K562 (cell line): ENCODE results near the gene STK33. TPM values are rescaled to one million over a fixed set of nuclear protein-coding genes. Genes with fewer than 3 reads are reported as not detected.

Experiments used
- ATAC-seq: fragments of 200-7000 bp; cut with Tn5 transposase; 3 replicates; pipeline ENCODE4 v1.9.1; 2020; ENCODE audit warnings: moderate library complexity
- BruUV-seq: library from RNA; stranded (reverse); fragments of 400-500 nt; replicated peaks from 2 replicates; lab custom pipeline; 2021; lab: Mats Ljungman, UMichigan
- CTCF ChIA-PET: fragments of 300-600 bp; formaldehyde crosslinking; extraction: SDS; loops from one replicate; lab custom pipeline; 2021; ENCODE audit warnings: low intra/inter-chr PET ratio; lab: Yijun Ruan, JAX
- POLR2A ChIA-PET: fragments of 300-600, 350-650 bp; sonication (Branson Sonifier 250); formaldehyde crosslinking; extraction: SDS; loops from one replicate; lab custom pipeline; 2021; ENCODE audit warnings: antibody characterized with exemption, inconsistent platforms; lab: Yijun Ruan, JAX
- DNase-seq, 4 experiments: peaks; one replicate each; pipeline versions ENCODE4 v3.0.0 to v3.0.0-alpha.2; 2011 to 2018; ENCODE audit warnings: low spot score in 3 of 4, mixed read lengths in 3 of 4; ENCODE audit errors: extremely low read depth in 1 of 4
- FAIRE-seq: peaks from 2 replicates; lab custom pipeline; 2011; peaks lifted over from hg19 to GRCh38; lab: Jason Lieb, UNC
- H2AFZ ChIP-seq: 2 replicates; pipeline ENCODE4 v1.6.0; 2011; ENCODE audit warnings: low read depth, low read length, control low read depth, inconsistent platforms
- H3K27ac ChIP-seq: fragments of 200-600 bp; 3 replicates; pipeline ENCODE4 v1.8.0; 2011; ENCODE audit warnings: low read depth, mild to moderate bottlenecking, control low read depth, inconsistent platforms, low read length, moderate library complexity, mixed read lengths; ENCODE audit errors: extremely low read depth
- H3K27me3 ChIP-seq, 2 experiments: fragments of 300-600 bp in 1 of 2; 2 replicates in 1 of 2; 3 replicates in 1 of 2; pipeline versions ENCODE4 v1.6.0 to v1.8.0; 2011; ENCODE audit warnings: inconsistent platforms in 2 of 2, low read length in 2 of 2, mild to moderate bottlenecking in 1 of 2, mixed read lengths in 1 of 2, moderate library complexity in 1 of 2; ENCODE audit not compliant: control insufficient read depth in 2 of 2, insufficient read depth in 2 of 2
- H3K36me3 ChIP-seq: fragments of 300-600 bp; 3 replicates; pipeline ENCODE4 v1.8.0; 2011; ENCODE audit warnings: mild to moderate bottlenecking, low read length, inconsistent platforms; ENCODE audit not compliant: control insufficient read depth, insufficient read depth
- H3K4me1 ChIP-seq, 2 experiments: fragments of 200-600 bp in 1 of 2; replicated peaks in 1 of 2; 2 replicates in 1 of 2; 3 replicates in 1 of 2; pipeline versions ENCODE4 v1.5.1 to v1.8.0; 2011; ENCODE audit warnings: inconsistent platforms in 2 of 2, low read length in 2 of 2, mild to moderate bottlenecking in 1 of 2, mixed read lengths in 1 of 2, moderate library complexity in 1 of 2; ENCODE audit not compliant: control insufficient read depth in 2 of 2, insufficient read depth in 2 of 2
- H3K4me2 ChIP-seq: 2 replicates; pipeline ENCODE4 v1.6.1; 2011; ENCODE audit warnings: low read length, control low read depth, inconsistent platforms, mixed read lengths; ENCODE audit not compliant: insufficient read depth
- H3K4me3 ChIP-seq: fragments of 200-600 bp; sonication (generic), shearing (Covaris generic); 2 replicates; pipeline ENCODE4 v1.5.1; 2016; ENCODE audit warnings: control low read depth, inconsistent platforms
- H3K79me2 ChIP-seq: fragments of 200-600 bp; 3 replicates; pipeline ENCODE4 v1.8.0; 2011; ENCODE audit warnings: low read length, inconsistent platforms; ENCODE audit not compliant: control insufficient read depth, insufficient read depth
- H3K9ac ChIP-seq, 2 experiments: 2 replicates each; pipeline versions ENCODE4 v1.6.0 to v1.6.1; 2011; ENCODE audit warnings: low read depth in 2 of 2, low read length in 2 of 2, control low read depth in 1 of 2, inconsistent platforms in 1 of 2, mild to moderate bottlenecking in 1 of 2, mixed read lengths in 1 of 2; ENCODE audit not compliant: insufficient read depth in 1 of 2
- H3K9me1 ChIP-seq: one replicate; pipeline ENCODE4 v1.6.0; 2011; ENCODE audit warnings: inconsistent platforms, mild to moderate bottlenecking, low read length, moderate library complexity; ENCODE audit not compliant: control insufficient read depth, insufficient read depth
- H3K9me3 ChIP-seq: replicated peaks from 2 replicates; pipeline ENCODE4 v1.5.1; 2011; ENCODE audit warnings: low read depth, low read length, inconsistent platforms; ENCODE audit not compliant: control insufficient read depth, insufficient read depth
- H4K20me1 ChIP-seq: replicated peaks from 2 replicates; pipeline ENCODE4 v1.6.1; 2011; ENCODE audit warnings: low read length, inconsistent platforms, mixed read lengths; ENCODE audit not compliant: control insufficient read depth, insufficient read depth
- ADNP ChIP-seq: fragments of 200-800 bp; sonication (Bioruptor generic); IDR thresholded peaks from 2 replicates; pipeline ENCODE4 v1.6.1; 2016; ENCODE audit warnings: missing genetic modification characterization, missing compliant biosample characterization
- PHF20 ChIP-seq: fragments of 450-650 bp; IDR thresholded peaks from 2 replicates; pipeline ENCODE4 v1.6.1; 2018; ENCODE audit not compliant: partially characterized antibody
- TEAD2 ChIP-seq: fragments of 450-650 bp; IDR thresholded peaks from 2 replicates; pipeline ENCODE4 v1.6.1; 2016; ENCODE audit warnings: missing genetic modification characterization, control low read depth, missing compliant biosample characterization
- WGBS: fragments of 100-300 bp; shearing (Covaris generic); methylation state at CpG from one replicate; pipeline ENCODE4 v1.1.6; 2016; ENCODE audit warnings: low coverage, mixed read lengths; ENCODE audit not compliant: insufficient coverage; ENCODE audit errors: missing lambda C conversion rate; 5-methylcytosine and 5-hydroxymethylcytosine counted together
- in situ Hi-C: fragments of 300-500 bp; cut with MboI; formaldehyde crosslinking; loops from 4 replicates; pipeline ENCODE4 v1.15.0; 2018; ENCODE audit warnings: inconsistent platforms, mixed read lengths
- intact Hi-C: fragments of 100-400 bp; cut with micrococcal nuclease; formaldehyde crosslinking; loops from 2 replicates; pipeline ENCODE4 v1.14.2; 2022
- polyA plus RNA-seq, 8 experiments: library from polyadenylated mRNA; depleted of rRNA in 4 of 8; stranded (reverse) in 5 of 8; unstranded in 3 of 8; fragments of >200 nt; fragmentation: Nextera tagmentation in 2 of 8; fragmentation: Illumina TruSeq in 1 of 8; extraction: Ambion mirVana in 2 of 8; extraction: Trizol in 1 of 8; gene quantifications; 2 replicates each; pipeline versions ENCODE4 v1.2.1 to v1.2.3, GENCODE V29; 2011 to 2014; ENCODE audit warnings: inconsistent platforms in 1 of 8, missing spikeins in 1 of 8
- total RNA-seq, 7 experiments: library from RNA; depleted of rRNA in 6 of 7; stranded (reverse); fragments of >200 nt in 6 of 7; fragmentation: Illumina TruSeq in 2 of 7; extraction: Trizol in 2 of 7; gene quantifications; 2 replicates each; pipeline versions ENCODE4 v1.2.1 to v1.2.3, GENCODE V29; 2011 to 2021; ENCODE audit warnings: low replicate concordance in 1 of 7
- TF ChIP-seq, protein P1 (sequence below): fragments of 450-650 bp; IDR thresholded peaks from 2 replicates; pipeline ENCODE4 v1.6.1; 2016; ENCODE audit warnings: missing biosample characterization, missing genetic modification characterization
- TF ChIP-seq, protein P2 (sequence below): sonication (generic); formaldehyde crosslinking; IDR thresholded peaks from 2 replicates; pipeline ENCODE4 v1.8.1; 2023; ENCODE audit warnings: mild to moderate bottlenecking, missing genetic modification reagents, moderate library complexity
- TF ChIP-seq, protein P3 (sequence below), 2 experiments: fragments of 450-650 bp in 1 of 2; sonication (generic) in 1 of 2; formaldehyde crosslinking in 1 of 2; IDR thresholded peaks; 2 replicates each; pipeline versions ENCODE4 v1.7.1 to v1.9.0; 2016 to 2022; ENCODE audit warnings: inconsistent platforms in 1 of 2, mild to moderate bottlenecking in 1 of 2, missing genetic modification reagents in 1 of 2

Gene STK33
- total and polyA plus RNA-seq, 9 of the 15 experiments (the other 6 are each of a cell fraction or from before 2014, with no cell fraction given), result not detected

DNA sequence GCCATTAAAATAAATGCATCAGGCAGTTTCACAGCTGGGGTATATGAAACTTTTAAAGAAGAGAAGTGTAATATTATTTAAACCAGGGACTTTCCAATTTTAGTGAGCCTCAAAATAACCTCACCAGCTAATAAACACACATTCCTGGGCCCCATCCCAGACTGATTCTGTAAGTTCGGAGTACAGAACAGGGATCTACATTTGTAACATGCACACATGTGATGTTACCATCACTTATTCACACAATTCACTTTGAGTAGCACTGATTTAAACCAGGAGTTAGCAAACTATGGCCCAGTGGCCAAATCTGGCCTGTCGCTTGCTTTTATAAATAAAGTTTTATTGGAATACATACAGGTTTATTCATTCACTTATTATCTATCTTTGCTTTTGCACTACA is 62.0 kb downstream of the STK33 start:
- no peak for DNase-seq
- FAIRE-seq, result no peak
- no peaks in the 10 kb centered on the region for H3K79me2 ChIP-seq
- CTCF ChIA-PET, result no interaction called here
- no peaks in the 10 kb centered on the region for H3K36me3 ChIP-seq
- H3K4me1 ChIP-seq, result no peaks in the 10 kb centered on the region
- no TSS peak for BruUV-seq
- intact Hi-C loops, result loop anchor here (10.0 kb wide), 1 partner anchor 57 kb away; no protein-coding TSS in a partner anchor
- WGBS, result 0% methylated on average over 2 of the region's 2 CpGs
- no peak overlapping the region for H3K27ac ChIP-seq
- no peaks in the 10 kb centered on the region for H4K20me1 ChIP-seq
- no peaks in the 10 kb centered on the region; a peak in 2 of 5 replicates for H3K27me3 ChIP-seq
- H3K4me2 ChIP-seq, result no peak overlapping the region
- in situ Hi-C loops, result no loop called here
- H3K9me1 ChIP-seq, result no peaks in the 10 kb centered on the region
- POLR2A ChIA-PET, result no interaction called here
- H2AFZ ChIP-seq, result no peak overlapping the region
- H3K9me3 ChIP-seq, result no peaks in the 10 kb centered on the region
- H3K4me3 ChIP-seq, result no peak overlapping the region
- no peak overlapping the region for H3K9ac ChIP-seq
- TF ChIP-seq, protein P1, sequence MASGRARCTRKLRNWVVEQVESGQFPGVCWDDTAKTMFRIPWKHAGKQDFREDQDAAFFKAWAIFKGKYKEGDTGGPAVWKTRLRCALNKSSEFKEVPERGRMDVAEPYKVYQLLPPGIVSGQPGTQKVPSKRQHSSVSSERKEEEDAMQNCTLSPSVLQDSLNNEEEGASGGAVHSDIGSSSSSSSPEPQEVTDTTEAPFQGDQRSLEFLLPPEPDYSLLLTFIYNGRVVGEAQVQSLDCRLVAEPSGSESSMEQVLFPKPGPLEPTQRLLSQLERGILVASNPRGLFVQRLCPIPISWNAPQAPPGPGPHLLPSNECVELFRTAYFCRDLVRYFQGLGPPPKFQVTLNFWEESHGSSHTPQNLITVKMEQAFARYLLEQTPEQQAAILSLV (tag), result no peak
- TF ChIP-seq, protein P2, sequence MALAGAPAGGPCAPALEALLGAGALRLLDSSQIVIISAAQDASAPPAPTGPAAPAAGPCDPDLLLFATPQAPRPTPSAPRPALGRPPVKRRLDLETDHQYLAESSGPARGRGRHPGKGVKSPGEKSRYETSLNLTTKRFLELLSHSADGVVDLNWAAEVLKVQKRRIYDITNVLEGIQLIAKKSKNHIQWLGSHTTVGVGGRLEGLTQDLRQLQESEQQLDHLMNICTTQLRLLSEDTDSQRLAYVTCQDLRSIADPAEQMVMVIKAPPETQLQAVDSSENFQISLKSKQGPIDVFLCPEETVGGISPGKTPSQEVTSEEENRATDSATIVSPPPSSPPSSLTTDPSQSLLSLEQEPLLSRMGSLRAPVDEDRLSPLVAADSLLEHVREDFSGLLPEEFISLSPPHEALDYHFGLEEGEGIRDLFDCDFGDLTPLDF (CRISPR knock-in tag), result no peak
- TF ChIP-seq ADNP (tag), result no peak
- TF ChIP-seq, protein P3, sequence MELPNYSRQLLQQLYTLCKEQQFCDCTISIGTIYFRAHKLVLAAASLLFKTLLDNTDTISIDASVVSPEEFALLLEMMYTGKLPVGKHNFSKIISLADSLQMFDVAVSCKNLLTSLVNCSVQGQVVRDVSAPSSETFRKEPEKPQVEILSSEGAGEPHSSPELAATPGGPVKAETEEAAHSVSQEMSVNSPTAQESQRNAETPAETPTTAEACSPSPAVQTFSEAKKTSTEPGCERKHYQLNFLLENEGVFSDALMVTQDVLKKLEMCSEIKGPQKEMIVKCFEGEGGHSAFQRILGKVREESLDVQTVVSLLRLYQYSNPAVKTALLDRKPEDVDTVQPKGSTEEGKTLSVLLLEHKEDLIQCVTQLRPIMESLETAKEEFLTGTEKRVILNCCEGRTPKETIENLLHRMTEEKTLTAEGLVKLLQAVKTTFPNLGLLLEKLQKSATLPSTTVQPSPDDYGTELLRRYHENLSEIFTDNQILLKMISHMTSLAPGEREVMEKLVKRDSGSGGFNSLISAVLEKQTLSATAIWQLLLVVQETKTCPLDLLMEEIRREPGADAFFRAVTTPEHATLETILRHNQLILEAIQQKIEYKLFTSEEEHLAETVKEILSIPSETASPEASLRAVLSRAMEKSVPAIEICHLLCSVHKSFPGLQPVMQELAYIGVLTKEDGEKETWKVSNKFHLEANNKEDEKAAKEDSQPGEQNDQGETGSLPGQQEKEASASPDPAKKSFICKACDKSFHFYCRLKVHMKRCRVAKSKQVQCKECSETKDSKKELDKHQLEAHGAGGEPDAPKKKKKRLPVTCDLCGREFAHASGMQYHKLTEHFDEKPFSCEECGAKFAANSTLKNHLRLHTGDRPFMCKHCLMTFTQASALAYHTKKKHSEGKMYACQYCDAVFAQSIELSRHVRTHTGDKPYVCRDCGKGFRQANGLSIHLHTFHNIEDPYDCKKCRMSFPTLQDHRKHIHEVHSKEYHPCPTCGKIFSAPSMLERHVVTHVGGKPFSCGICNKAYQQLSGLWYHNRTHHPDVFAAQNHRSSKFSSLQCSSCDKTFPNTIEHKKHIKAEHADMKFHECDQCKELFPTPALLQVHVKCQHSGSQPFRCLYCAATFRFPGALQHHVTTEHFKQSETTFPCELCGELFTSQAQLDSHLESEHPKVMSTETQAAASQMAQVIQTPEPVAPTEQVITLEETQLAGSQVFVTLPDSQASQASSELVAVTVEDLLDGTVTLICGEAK (IDR thresholded peaks at IDR 0.05), result peak; percentile 83
- TF ChIP-seq, protein P3 (CRISPR knock-in tag; IDR thresholded peaks at IDR 0.05), result no peak
- TF ChIP-seq TEAD2, result no peak
- TF ChIP-seq PHF20, result no peak
- ATAC-seq, result no peak
